MM.1S (cell line): ENCODE measurements around the gene TMEM258.

Experiments
- EZH2 ChIP-seq: fragments of 300-600 bp; sonication (generic); optimal IDR thresholded peaks from 2 replicates; pipeline ENCODE3; 2017; ENCODE audit warnings: low read depth, mild to moderate bottlenecking, antibody characterized with exemption, low read length, mixed read lengths
- TF ChIP-seq, protein P1 (sequence below): fragments of 300-600 bp; sonication (generic); IDR thresholded peaks from 2 replicates; pipeline ENCODE4 v1.5.1; 2016; ENCODE audit warnings: antibody characterized with exemption, low read length, mixed read lengths

DNA sequence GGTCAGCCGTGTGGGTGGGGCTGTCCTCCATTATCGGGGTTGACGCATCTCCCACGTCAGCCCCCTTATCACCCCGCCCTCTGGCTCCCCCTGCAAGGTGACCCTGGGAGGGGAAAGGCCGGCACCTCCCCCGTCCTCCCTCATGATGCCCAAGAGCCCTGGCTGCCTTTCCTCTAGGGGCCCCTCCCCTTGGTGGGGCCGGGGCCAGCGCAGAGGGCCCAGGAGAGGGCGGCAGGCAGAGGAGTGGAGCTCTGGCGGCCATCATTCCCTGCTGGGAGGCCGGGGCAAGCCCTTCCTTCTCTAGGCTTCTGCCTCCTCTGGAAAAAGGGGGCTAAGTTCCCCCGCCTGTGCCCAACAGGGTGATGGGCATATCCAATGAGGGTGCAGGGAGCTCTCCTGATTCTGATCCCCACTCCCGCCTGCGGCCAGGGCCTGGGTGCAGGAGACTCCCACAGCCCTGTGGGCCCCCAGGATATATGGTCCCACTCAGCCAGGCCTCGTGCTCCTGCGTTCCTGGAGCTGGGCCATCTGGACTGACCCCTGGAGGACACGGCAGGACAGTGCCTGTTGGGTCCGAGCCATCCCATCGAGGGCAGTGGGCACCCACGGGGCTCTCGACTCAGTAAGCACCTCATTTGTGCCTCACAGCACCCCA lies 27.7 kb downstream of the TMEM258 start:
- TF ChIP-seq, protein P1, sequence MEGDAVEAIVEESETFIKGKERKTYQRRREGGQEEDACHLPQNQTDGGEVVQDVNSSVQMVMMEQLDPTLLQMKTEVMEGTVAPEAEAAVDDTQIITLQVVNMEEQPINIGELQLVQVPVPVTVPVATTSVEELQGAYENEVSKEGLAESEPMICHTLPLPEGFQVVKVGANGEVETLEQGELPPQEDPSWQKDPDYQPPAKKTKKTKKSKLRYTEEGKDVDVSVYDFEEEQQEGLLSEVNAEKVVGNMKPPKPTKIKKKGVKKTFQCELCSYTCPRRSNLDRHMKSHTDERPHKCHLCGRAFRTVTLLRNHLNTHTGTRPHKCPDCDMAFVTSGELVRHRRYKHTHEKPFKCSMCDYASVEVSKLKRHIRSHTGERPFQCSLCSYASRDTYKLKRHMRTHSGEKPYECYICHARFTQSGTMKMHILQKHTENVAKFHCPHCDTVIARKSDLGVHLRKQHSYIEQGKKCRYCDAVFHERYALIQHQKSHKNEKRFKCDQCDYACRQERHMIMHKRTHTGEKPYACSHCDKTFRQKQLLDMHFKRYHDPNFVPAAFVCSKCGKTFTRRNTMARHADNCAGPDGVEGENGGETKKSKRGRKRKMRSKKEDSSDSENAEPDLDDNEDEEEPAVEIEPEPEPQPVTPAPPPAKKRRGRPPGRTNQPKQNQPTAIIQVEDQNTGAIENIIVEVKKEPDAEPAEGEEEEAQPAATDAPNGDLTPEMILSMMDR = no peak
- TF ChIP-seq EZH2 = no peak
